B cell (primary cell): Measurements from ENCODE around the gene TUBA1A.
"Not testable (repeated sequence)": the region's sequence is repeated elsewhere in the genome, so short reads cannot be mapped to it uniquely, and the experiment has no call there.

Experiments
- EZH2 ChIP-seq: IDR thresholded peaks from 2 replicates; pipeline ENCODE4 v1.6.1; 2012; ENCODE audit warnings: borderline replicate concordance, low read depth, mild to moderate bottlenecking, moderate library complexity, low read length; ENCODE audit not compliant: insufficient read depth, poor library complexity, severe bottlenecking
- TF ChIP-seq, protein P1 (sequence below): fragments of 200-600 bp; IDR thresholded peaks from one replicate; pipeline ENCODE4 v1.8.0; 2022; ENCODE audit warnings: antibody characterized with exemption, mild to moderate bottlenecking

DNA sequence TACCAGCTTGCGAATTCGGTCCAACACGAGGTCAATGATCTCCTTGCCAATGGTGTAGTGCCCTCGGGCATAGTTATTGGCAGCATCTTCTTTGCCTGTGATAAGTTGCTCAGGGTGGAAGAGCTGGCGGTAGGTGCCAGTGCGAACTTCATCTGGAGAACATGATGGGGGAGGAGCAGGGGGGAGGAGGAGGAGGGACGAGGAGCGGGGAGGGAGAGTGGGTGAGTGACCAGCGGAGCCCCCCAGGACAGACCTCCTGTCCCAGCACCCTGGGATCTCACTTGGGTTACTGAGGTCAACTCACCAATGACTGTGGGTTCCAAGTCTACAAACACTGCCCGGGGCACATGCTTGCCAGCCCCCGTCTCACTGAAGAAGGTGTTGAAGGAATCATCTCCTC lies 2.6 kb downstream of the TUBA1A start:
- not testable (repeated sequence) for TF ChIP-seq EZH2
- TF ChIP-seq, protein P1, sequence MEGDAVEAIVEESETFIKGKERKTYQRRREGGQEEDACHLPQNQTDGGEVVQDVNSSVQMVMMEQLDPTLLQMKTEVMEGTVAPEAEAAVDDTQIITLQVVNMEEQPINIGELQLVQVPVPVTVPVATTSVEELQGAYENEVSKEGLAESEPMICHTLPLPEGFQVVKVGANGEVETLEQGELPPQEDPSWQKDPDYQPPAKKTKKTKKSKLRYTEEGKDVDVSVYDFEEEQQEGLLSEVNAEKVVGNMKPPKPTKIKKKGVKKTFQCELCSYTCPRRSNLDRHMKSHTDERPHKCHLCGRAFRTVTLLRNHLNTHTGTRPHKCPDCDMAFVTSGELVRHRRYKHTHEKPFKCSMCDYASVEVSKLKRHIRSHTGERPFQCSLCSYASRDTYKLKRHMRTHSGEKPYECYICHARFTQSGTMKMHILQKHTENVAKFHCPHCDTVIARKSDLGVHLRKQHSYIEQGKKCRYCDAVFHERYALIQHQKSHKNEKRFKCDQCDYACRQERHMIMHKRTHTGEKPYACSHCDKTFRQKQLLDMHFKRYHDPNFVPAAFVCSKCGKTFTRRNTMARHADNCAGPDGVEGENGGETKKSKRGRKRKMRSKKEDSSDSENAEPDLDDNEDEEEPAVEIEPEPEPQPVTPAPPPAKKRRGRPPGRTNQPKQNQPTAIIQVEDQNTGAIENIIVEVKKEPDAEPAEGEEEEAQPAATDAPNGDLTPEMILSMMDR: not testable (repeated sequence)
